Caco-2 (cell line): ENCODE results near the gene UBE2H. TPM values are rescaled to one million over a fixed set of nuclear protein-coding genes. Genes with fewer than 3 reads are reported as not detected.

ENCODE experiments used
- BruUV-seq: library from RNA; stranded (reverse); fragments of 400-500 nt; replicated peaks from 2 replicates; lab custom pipeline; 2021; lab: Mats Ljungman, UMichigan
- CTCF ChIA-PET: fragments of 300-600 bp; sonication (Branson Sonifier 250); formaldehyde crosslinking; loops from one replicate; lab custom pipeline; 2022; ENCODE audit warnings: antibody characterized with exemption; lab: Charles Lee
- POLR2A ChIA-PET: fragments of 300-600 bp; sonication (Branson Sonifier 250); formaldehyde crosslinking; loops from one replicate; lab custom pipeline; 2022; ENCODE audit warnings: antibody characterized with exemption; lab: Charles Lee
- DNase-seq, 2 experiments: peaks; one replicate each; pipeline versions ENCODE4 v3.0.0 to v3.0.0-alpha.2; 2020 to 2022
- H3K27me3 ChIP-seq: replicated peaks from 2 replicates; pipeline ENCODE4 v1.6.0; 2011; ENCODE audit warnings: low read length; ENCODE audit not compliant: control insufficient read depth, insufficient read depth
- H3K36me3 ChIP-seq: 2 replicates; pipeline ENCODE4 v1.5.1; 2011; ENCODE audit warnings: low read length; ENCODE audit not compliant: control insufficient read depth, insufficient read depth
- H3K4me1 ChIP-seq: fragments of 250-450 bp; sonication (Bioruptor Pico); 2 replicates; pipeline ENCODE4 v1.5.1; 2020; ENCODE audit warnings: mild to moderate bottlenecking
- H3K4me3 ChIP-seq: 2 replicates; pipeline ENCODE4 v1.5.1; 2011; ENCODE audit warnings: low read depth, mild to moderate bottlenecking, control low read depth, low read length
- H3K9me3 ChIP-seq: fragments of 250-450 bp; sonication (Bioruptor Pico); 2 replicates; pipeline ENCODE4 v1.5.1; 2020; ENCODE audit warnings: mild to moderate bottlenecking, moderate library complexity
- H3K27ac Mint-ChIP-seq: one replicate; pipeline ENCODE4 v1.8.0; 2022; ENCODE audit warnings: mixed read lengths; ENCODE audit not compliant: unreplicated experiment
- H3K27me3 Mint-ChIP-seq: one replicate; pipeline ENCODE4 v1.8.0; 2022; ENCODE audit warnings: mixed read lengths; ENCODE audit not compliant: insufficient read depth, unreplicated experiment
- H3K36me3 Mint-ChIP-seq: one replicate; pipeline ENCODE4 v1.8.0; 2022; ENCODE audit warnings: mild to moderate bottlenecking, mixed read lengths; ENCODE audit not compliant: insufficient read depth, unreplicated experiment
- H3K4me1 Mint-ChIP-seq: one replicate; pipeline ENCODE4 v1.8.0; 2022; ENCODE audit warnings: low read depth, mixed read lengths; ENCODE audit not compliant: unreplicated experiment
- H3K4me3 Mint-ChIP-seq: one replicate; pipeline ENCODE4 v1.8.0; 2022; ENCODE audit warnings: mild to moderate bottlenecking, moderate library complexity, mixed read lengths; ENCODE audit not compliant: unreplicated experiment
- H3K9me3 Mint-ChIP-seq: one replicate; pipeline ENCODE4 v1.8.0; 2022; ENCODE audit warnings: mixed read lengths; ENCODE audit not compliant: unreplicated experiment
- intact Hi-C: fragments of 100-400 bp; cut with micrococcal nuclease; formaldehyde crosslinking; loops from one replicate; pipeline ENCODE4 v1.10.0; 2022; ENCODE audit not compliant: unreplicated experiment
- total RNA-seq: library from RNA; stranded (reverse); gene quantifications from 2 replicates; pipeline ENCODE4 v1.2.3, GENCODE V29; 2022
- TF ChIP-seq, protein P1 (sequence below), 2 experiments: fragments of 200-600 bp in 1 of 2; IDR thresholded peaks; 1 replicate in 1 of 2; 2 replicates in 1 of 2; pipeline versions ENCODE4 v1.5.1 to v1.8.0; 2011 to 2022; ENCODE audit warnings: antibody characterized with exemption in 1 of 2, control low read depth in 1 of 2, inconsistent platforms in 1 of 2, low read depth in 1 of 2, low read length in 1 of 2, mild to moderate bottlenecking in 1 of 2, moderate library complexity in 1 of 2; ENCODE audit not compliant: insufficient read depth in 1 of 2, severe bottlenecking in 1 of 2, unreplicated experiment in 1 of 2

The UBE2H gene
- total RNA-seq, 1 experiment from 2014 or later, result 35.7 TPM

DNA sequence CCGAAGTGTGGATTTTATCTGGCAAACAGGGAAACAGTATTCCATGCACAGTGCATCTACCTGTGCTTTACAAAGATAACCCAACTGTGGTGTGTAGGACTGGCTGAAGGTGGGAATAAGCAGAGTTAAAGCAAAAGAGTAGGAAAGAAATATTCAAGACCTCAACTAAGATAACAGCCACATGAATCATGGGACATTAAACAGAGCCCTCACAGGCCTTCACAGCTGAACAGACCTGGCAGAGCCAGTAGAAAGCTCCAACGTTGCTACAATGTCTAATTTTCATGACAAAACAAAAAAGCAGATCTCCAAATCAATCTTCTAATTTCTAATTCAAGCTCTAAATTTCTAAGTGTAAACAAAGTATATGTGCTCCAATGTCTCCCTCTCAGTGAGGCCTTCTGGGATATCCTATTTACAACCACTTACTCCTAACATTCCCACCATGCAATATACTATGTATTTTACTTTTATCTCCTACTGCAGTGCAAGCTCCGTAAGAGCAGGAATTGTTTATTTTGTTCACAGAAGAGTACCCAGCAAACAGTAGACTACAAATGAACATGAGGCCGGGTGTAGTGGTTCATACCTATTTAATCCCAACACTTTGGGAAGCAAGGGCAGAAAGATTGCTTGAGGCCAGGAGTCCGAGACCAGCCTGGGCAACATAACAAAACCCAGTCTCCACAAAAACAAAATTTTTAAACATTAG lies 63.5 kb downstream of the UBE2H start:
- CTCF ChIA-PET, result no interaction called here
- Mint-ChIP-seq H3K27me3 (no peaks in the 10 kb centered on the region), H3K27ac (no peak overlapping the region), H3K9me3 (no peaks in the 10 kb centered on the region), H3K36me3 (peaks cover 5% of the 10 kb centered on the region), H3K4me1 (peaks cover 6% of the 10 kb centered on the region), H3K4me3 (no peak overlapping the region)
- POLR2A ChIA-PET, result no interaction called here
- no TSS peak for BruUV-seq
- TF ChIP-seq, protein P1, sequence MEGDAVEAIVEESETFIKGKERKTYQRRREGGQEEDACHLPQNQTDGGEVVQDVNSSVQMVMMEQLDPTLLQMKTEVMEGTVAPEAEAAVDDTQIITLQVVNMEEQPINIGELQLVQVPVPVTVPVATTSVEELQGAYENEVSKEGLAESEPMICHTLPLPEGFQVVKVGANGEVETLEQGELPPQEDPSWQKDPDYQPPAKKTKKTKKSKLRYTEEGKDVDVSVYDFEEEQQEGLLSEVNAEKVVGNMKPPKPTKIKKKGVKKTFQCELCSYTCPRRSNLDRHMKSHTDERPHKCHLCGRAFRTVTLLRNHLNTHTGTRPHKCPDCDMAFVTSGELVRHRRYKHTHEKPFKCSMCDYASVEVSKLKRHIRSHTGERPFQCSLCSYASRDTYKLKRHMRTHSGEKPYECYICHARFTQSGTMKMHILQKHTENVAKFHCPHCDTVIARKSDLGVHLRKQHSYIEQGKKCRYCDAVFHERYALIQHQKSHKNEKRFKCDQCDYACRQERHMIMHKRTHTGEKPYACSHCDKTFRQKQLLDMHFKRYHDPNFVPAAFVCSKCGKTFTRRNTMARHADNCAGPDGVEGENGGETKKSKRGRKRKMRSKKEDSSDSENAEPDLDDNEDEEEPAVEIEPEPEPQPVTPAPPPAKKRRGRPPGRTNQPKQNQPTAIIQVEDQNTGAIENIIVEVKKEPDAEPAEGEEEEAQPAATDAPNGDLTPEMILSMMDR (IDR thresholded peaks at IDR 0.05; ENCODE audit: insufficient read depth in 1 of 2, low read depth in 1 of 2, low read length in 1 of 2, severe bottlenecking in 1 of 2, unreplicated experiment in 1 of 2), result no peak
- no peak for DNase-seq
- no peaks in the 10 kb centered on the region for H3K4me1 ChIP-seq
- no peaks in the 10 kb centered on the region; the same call in none of the 2 replicates for H3K36me3 ChIP-seq
- H3K4me3 ChIP-seq, result no peak overlapping the region
- H3K27me3 ChIP-seq, result no peaks in the 10 kb centered on the region
- intact Hi-C loops, result no loop called here
- H3K9me3 ChIP-seq, result no peaks in the 10 kb centered on the region

DNA sequence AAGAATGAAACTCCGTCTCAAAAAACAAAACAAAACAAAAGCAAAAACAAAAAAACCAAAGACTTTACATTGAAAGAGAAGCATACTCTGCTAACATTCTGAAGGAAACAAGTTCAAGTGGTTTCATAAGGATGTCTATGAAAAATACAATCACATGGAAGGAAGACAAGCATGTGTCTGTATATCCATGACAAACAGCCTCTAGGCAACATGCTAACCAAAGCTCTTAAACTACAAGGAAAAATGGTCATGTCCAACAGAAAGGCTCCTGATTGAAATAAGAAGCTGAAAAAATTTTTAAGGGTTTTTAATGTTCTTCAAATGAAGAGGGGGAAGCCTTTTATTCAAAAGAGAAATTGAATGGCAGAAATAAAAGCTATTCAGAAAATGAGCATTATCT lies 64.9 kb downstream of the UBE2H start:
- no peak overlapping the region for H3K4me3 ChIP-seq

DNA sequence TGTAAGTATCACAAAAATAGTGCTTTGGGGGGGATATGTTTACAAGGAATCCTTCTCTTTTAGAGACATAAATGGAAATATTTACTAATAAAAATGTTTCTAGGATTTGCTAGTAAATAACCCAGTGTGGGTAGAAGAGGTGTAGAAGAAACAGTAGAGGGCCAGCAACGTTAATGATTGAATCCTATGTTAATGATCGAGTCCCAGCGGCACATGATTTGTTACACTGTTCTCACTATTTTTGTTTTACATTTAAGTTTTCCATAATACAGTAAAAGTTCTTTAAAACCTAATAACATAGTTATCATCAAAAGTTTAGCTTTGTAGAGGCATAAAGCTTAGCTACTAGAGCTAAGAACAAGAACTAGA lies 66.0 kb downstream of the UBE2H start:
- intact Hi-C loops, result no loop called here
- no peak for DNase-seq
- peaks cover 9% of the 10 kb centered on the region for H3K36me3 Mint-ChIP-seq
- no peak overlapping the region for H3K4me3 ChIP-seq
- no peaks in the 10 kb centered on the region; the same call in none of the 2 replicates for H3K36me3 ChIP-seq
- no peak overlapping the region for H3K27ac Mint-ChIP-seq
- no peaks in the 10 kb centered on the region for H3K4me1 ChIP-seq
- no peaks in the 10 kb centered on the region for H3K9me3 Mint-ChIP-seq
- ChIA-PET CTCF (no interaction called here), POLR2A (no interaction called here)
- no peaks in the 10 kb centered on the region for H3K4me1 Mint-ChIP-seq
- no TSS peak for BruUV-seq
- H3K4me3 Mint-ChIP-seq, result no peak overlapping the region
- H3K27me3 ChIP-seq, result no peaks in the 10 kb centered on the region
- H3K9me3 ChIP-seq, result no peaks in the 10 kb centered on the region
- no peaks in the 10 kb centered on the region for H3K27me3 Mint-ChIP-seq
- TF ChIP-seq, protein P1 (IDR thresholded peaks at IDR 0.05; ENCODE audit: insufficient read depth in 1 of 2, low read depth in 1 of 2, low read length in 1 of 2, severe bottlenecking in 1 of 2, unreplicated experiment in 1 of 2), result no peak

More for the DNA sequence above, 64.9 kb downstream of the UBE2H start:
- TF ChIP-seq, protein P1 (IDR thresholded peaks at IDR 0.05; ENCODE audit: insufficient read depth in 1 of 2, low read depth in 1 of 2, low read length in 1 of 2, severe bottlenecking in 1 of 2, unreplicated experiment in 1 of 2), result no peak
- H3K27me3 ChIP-seq, result no peaks in the 10 kb centered on the region
- no TSS peak for BruUV-seq
- DNase-seq, result no peak
- Mint-ChIP-seq H3K27me3 (no peaks in the 10 kb centered on the region), H3K27ac (no peak overlapping the region), H3K36me3 (peaks cover 5% of the 10 kb centered on the region), H3K4me1 (no peaks in the 10 kb centered on the region), H3K9me3 (no peaks in the 10 kb centered on the region), H3K4me3 (no peak overlapping the region)
- POLR2A ChIA-PET, result no interaction called here
- no peaks in the 10 kb centered on the region for H3K4me1 ChIP-seq
- CTCF ChIA-PET, result no interaction called here
- H3K36me3 ChIP-seq, result no peaks in the 10 kb centered on the region; the same call in none of the 2 replicates
- intact Hi-C loops, result no loop called here
- no peaks in the 10 kb centered on the region for H3K9me3 ChIP-seq
